ENCODE data around the gene LMLN. TPM values are rescaled to one million over a fixed set of nuclear protein-coding genes. Genes with fewer than 3 reads are reported as not detected.
A peak's percentile ranks its signal among the peaks of the same experiment; 100 is the strongest.

The LMLN gene
- total and polyA plus RNA-seq, 2 of the 13 experiments (the other 11 are each of a cell fraction or from before 2014, with no cell fraction given), result 1.2 to 1.8 TPM

- TF ChIP-seq, protein P1, sequence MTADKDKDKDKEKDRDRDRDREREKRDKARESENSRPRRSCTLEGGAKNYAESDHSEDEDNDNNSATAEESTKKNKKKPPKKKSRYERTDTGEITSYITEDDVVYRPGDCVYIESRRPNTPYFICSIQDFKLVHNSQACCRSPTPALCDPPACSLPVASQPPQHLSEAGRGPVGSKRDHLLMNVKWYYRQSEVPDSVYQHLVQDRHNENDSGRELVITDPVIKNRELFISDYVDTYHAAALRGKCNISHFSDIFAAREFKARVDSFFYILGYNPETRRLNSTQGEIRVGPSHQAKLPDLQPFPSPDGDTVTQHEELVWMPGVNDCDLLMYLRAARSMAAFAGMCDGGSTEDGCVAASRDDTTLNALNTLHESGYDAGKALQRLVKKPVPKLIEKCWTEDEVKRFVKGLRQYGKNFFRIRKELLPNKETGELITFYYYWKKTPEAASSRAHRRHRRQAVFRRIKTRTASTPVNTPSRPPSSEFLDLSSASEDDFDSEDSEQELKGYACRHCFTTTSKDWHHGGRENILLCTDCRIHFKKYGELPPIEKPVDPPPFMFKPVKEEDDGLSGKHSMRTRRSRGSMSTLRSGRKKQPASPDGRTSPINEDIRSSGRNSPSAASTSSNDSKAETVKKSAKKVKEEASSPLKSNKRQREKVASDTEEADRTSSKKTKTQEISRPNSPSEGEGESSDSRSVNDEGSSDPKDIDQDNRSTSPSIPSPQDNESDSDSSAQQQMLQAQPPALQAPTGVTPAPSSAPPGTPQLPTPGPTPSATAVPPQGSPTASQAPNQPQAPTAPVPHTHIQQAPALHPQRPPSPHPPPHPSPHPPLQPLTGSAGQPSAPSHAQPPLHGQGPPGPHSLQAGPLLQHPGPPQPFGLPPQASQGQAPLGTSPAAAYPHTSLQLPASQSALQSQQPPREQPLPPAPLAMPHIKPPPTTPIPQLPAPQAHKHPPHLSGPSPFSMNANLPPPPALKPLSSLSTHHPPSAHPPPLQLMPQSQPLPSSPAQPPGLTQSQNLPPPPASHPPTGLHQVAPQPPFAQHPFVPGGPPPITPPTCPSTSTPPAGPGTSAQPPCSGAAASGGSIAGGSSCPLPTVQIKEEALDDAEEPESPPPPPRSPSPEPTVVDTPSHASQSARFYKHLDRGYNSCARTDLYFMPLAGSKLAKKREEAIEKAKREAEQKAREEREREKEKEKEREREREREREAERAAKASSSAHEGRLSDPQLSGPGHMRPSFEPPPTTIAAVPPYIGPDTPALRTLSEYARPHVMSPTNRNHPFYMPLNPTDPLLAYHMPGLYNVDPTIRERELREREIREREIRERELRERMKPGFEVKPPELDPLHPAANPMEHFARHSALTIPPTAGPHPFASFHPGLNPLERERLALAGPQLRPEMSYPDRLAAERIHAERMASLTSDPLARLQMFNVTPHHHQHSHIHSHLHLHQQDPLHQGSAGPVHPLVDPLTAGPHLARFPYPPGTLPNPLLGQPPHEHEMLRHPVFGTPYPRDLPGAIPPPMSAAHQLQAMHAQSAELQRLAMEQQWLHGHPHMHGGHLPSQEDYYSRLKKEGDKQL (CRISPR knock-in tag; IDR thresholded peaks at IDR 0.05; ENCODE audit: low read depth), result no peak
- TF ChIP-seq KLF11 (CRISPR knock-in tag; IDR thresholded peaks at IDR 0.05), result no peak
- no peak for TF ChIP-seq ZFP82 (CRISPR knock-in tag; IDR thresholded peaks at IDR 0.05; ENCODE audit: borderline replicate concordance)
- no peak for TF ChIP-seq GFI1 (CRISPR knock-in tag; IDR thresholded peaks at IDR 0.05; ENCODE audit: borderline replicate concordance)
- TF ChIP-seq REXO4 (CRISPR knock-in tag; IDR thresholded peaks at IDR 0.05; ENCODE audit: borderline replicate concordance), result no peak
- TF ChIP-seq CCDC6 (CRISPR knock-in tag; IDR thresholded peaks at IDR 0.05), result no peak
- no peak for TF ChIP-seq WIZ (CRISPR knock-in tag; IDR thresholded peaks at IDR 0.05)
- TF ChIP-seq, protein P2, sequence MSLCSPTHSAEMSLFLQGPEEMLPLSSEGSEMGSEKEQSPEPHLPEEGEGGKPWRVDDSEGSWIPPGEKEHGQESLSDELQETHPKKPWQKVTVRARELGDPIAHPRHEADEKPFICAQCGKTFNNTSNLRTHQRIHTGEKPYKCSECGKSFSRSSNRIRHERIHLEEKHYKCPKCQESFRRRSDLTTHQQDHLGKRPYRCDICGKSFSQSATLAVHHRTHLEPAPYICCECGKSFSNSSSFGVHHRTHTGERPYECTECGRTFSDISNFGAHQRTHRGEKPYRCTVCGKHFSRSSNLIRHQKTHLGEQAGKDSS (CRISPR knock-in tag; IDR thresholded peaks at IDR 0.05; ENCODE audit: borderline replicate concordance, low read depth), result no peak
- no peak for TF ChIP-seq ZMYM4 (CRISPR knock-in tag; IDR thresholded peaks at IDR 0.05)
- TF ChIP-seq AKNA (CRISPR knock-in tag; IDR thresholded peaks at IDR 0.05; ENCODE audit: borderline replicate concordance), result no peak
- TF ChIP-seq ZNF572 (CRISPR knock-in tag; IDR thresholded peaks at IDR 0.05), result no peak
- TF ChIP-seq ATF1 (CRISPR knock-in tag; IDR thresholded peaks at IDR 0.05), result no peak
- peak; percentile 14 for TF ChIP-seq ASH2L (IDR thresholded peaks at IDR 0.05; ENCODE audit: insufficient read length, low read depth, low read length)
- no peak for TF ChIP-seq HMGA1 (CRISPR knock-in tag; conservative IDR thresholded peaks at IDR 0.05)
- no peak for TF ChIP-seq SP140L (CRISPR knock-in tag; IDR thresholded peaks at IDR 0.05; ENCODE audit: borderline replicate concordance)
- TF ChIP-seq, protein P3, sequence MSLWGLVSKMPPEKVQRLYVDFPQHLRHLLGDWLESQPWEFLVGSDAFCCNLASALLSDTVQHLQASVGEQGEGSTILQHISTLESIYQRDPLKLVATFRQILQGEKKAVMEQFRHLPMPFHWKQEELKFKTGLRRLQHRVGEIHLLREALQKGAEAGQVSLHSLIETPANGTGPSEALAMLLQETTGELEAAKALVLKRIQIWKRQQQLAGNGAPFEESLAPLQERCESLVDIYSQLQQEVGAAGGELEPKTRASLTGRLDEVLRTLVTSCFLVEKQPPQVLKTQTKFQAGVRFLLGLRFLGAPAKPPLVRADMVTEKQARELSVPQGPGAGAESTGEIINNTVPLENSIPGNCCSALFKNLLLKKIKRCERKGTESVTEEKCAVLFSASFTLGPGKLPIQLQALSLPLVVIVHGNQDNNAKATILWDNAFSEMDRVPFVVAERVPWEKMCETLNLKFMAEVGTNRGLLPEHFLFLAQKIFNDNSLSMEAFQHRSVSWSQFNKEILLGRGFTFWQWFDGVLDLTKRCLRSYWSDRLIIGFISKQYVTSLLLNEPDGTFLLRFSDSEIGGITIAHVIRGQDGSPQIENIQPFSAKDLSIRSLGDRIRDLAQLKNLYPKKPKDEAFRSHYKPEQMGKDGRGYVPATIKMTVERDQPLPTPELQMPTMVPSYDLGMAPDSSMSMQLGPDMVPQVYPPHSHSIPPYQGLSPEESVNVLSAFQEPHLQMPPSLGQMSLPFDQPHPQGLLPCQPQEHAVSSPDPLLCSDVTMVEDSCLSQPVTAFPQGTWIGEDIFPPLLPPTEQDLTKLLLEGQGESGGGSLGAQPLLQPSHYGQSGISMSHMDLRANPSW (CRISPR knock-in tag; IDR thresholded peaks at IDR 0.05; ENCODE audit: borderline replicate concordance), result no peak
- TF ChIP-seq XRCC5 (optimal IDR thresholded peaks at IDR 0.05; ENCODE audit: low read length), result no peak
These were observed 2.3 kb upstream of the LMLN start (continued) for GRCh38 chr3:197957790-197958133.

Data from HepG2 (cell line).